ENCODE data around the gene PRKX.

DNA sequence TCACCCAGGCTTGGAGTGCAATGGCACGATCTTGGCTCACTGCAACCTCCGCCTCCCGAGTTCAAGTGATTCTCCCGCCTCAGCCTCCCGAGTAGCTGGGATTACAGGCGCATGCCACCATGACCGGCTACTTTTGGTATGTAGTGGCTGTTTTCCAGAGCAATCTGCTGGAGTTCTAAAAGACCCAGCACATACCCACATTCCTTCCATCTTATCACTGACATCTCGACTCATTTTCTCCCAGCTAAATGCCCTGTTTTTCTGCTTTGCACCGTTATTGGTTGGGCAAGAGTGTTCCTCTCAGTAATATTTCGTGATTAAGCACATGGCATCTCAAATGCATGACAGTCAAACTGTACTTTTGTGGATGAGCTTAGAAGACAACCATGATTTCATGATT lies 53.7 kb downstream of the PRKX start:
- TF ChIP-seq, protein P1, sequence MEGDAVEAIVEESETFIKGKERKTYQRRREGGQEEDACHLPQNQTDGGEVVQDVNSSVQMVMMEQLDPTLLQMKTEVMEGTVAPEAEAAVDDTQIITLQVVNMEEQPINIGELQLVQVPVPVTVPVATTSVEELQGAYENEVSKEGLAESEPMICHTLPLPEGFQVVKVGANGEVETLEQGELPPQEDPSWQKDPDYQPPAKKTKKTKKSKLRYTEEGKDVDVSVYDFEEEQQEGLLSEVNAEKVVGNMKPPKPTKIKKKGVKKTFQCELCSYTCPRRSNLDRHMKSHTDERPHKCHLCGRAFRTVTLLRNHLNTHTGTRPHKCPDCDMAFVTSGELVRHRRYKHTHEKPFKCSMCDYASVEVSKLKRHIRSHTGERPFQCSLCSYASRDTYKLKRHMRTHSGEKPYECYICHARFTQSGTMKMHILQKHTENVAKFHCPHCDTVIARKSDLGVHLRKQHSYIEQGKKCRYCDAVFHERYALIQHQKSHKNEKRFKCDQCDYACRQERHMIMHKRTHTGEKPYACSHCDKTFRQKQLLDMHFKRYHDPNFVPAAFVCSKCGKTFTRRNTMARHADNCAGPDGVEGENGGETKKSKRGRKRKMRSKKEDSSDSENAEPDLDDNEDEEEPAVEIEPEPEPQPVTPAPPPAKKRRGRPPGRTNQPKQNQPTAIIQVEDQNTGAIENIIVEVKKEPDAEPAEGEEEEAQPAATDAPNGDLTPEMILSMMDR (IDR thresholded peaks at IDR 0.05 in 4 of 5, conservative IDR thresholded peaks at IDR 0.05 in 1 of 5): no peak
- TF ChIP-seq POLR2A (IDR thresholded peaks at IDR 0.05): no peak
